Myocyte (in vitro differentiated cells): ENCODE measurements around the gene TUSC7. TPM values are rescaled to one million over a fixed set of nuclear protein-coding genes. Genes with fewer than 3 reads are reported as not detected.

Source experiments
- DNase-seq: peaks from one replicate; pipeline ENCODE4 v3.0.0-alpha.2; 2012; ENCODE audit warnings: low read depth
- polyA plus RNA-seq: library from polyadenylated mRNA; unstranded; fragments of >200 nt; gene quantifications from one replicate; pipeline ENCODE4 v1.2.1, GENCODE V29; 2012; ENCODE audit warnings: missing spikeins
- total RNA-seq: library from RNA; depleted of rRNA; stranded (reverse); fragments of >200 nt; gene quantifications from 2 replicates; pipeline ENCODE4 v1.2.3, GENCODE V29; 2014

The TUSC7 gene
- not detected in 2 replicates for total RNA-seq
- polyA plus RNA-seq: not detected

DNA sequence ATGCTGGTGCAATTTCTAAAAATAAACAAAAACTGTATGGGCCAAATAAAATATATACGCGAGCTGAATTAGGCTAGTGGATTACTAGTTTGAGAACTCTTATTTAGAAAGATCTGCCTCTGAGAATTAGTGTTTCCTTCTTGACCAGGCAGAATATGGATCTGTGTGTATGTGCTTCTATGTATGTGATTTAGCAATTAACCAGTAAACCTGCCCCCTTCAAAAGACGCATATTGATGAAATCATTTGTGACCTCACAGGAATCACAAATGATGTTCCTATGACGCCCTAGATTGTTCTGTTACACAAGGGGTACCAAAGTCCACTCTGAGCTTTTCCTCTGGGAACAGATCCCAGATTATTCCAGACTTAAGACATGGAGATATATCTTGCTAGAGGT, at the start of gene TUSC7:
Gene TUSC7 (plus strand): TSS at position 301 of the 400 bp plus-strand sequence.
- DNase-seq: no peak

- DNase-seq: no peak
Observed at GRCh38 chr3:116661196-116661595, 48.4 kb upstream of the TUSC7 start.

- no peak for DNase-seq
Observed at GRCh38 chr3:116663161-116664110, 46.1 kb upstream of the TUSC7 start.

GRCh38 chr3:116667324-116667723, 42.3 kb upstream of the TUSC7 start:
- DNase-seq: no peak

- DNase-seq: no peak
Observed at GRCh38 chr3:116667791-116668190, 41.8 kb upstream of the TUSC7 start.

DNA sequence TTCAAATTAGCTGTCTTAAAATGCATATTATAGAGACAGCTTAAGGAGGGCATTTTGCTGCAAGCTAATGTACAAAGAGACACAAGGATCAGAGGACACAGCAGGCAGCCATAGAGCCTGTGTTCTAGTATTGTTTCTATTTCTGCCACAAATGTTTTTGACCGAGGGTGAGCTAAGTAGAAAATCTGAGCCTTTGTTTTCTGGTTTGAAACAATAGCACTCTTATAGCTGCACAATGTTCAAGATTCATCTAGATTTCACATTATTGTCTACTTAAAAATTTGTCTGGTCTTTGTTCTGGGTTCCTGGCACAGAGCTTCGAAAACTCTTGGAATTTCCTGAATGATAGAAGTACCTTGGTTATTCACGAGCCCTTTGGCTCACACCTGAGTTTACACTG, 40.0 kb upstream of the TUSC7 start:
- no peak for DNase-seq

DNA sequence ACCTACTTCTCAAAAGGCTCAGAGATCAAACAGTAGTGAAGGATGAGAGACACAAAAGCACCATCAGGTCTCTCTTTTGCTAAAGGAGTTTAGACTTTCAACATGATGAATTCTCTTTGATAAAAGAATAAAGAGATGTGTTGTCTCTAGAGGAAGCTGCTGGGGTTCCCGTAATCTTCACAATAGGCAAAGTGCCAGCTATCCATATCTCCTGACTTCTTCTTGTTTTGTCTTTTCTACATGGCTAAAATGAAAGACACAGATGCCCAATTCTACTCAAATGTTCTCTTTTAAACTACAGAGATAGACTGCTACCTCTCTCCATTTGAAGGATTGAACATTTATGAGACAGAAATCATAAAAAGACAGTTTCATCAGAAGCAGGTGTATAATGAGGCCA, 38.4 kb upstream of the TUSC7 start:
- DNase-seq: no peak

DNA sequence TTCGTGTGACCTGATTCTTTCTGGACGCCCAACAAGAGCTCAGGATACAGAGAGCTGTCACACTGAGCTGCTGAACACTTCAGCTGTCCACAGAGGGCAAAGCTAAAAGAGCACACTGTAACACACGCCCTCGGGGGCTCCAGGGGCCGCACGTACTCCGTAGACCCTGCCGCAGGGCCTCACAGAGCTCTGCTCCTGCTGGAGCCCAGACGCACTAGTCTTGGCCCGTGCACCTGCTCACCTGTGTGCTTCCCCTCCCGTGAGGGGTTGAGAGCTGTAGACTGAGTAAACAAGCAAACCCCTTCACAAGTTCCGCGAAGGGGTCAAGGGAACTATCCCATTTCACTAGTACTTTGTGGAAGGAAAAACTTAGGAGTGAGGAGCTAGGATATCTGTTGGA, 30.7 kb upstream of the TUSC7 start:
- no peak for DNase-seq

- DNase-seq: no peak
Observed at GRCh38 chr3:116691041-116691440, 18.5 kb upstream of the TUSC7 start.

GRCh38 chr3:116701070-116701469, 8.5 kb upstream of the TUSC7 start:
- no peak for DNase-seq

- DNase-seq: no peak
Observed at GRCh38 chr3:116702334-116702733, 7.2 kb upstream of the TUSC7 start.

GRCh38 chr3:116707531-116707930, 2.0 kb upstream of the TUSC7 start:
- DNase-seq: no peak

GRCh38 chr3:116716490-116716889, 6.9 kb downstream of the TUSC7 start:
- DNase-seq: no peak

DNA sequence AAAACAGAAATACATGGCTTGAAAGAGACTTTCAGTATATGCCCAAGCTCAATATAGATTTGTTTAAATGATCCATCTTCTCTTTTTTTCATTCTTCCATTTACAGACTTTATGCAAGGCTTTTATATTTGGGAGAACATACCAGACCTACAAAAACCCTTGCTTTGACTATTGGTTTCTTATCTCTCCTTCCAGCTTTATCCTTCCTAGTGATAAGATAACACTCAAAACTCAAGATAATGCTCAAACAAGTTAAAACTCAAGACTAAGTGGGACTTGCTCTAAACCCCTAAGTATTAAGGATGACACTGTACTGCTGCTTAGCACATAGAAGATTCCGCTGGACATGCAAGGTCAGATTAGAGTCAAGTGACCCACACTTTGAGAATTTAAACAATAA, 8.0 kb downstream of the TUSC7 start:
- DNase-seq: no peak

DNA sequence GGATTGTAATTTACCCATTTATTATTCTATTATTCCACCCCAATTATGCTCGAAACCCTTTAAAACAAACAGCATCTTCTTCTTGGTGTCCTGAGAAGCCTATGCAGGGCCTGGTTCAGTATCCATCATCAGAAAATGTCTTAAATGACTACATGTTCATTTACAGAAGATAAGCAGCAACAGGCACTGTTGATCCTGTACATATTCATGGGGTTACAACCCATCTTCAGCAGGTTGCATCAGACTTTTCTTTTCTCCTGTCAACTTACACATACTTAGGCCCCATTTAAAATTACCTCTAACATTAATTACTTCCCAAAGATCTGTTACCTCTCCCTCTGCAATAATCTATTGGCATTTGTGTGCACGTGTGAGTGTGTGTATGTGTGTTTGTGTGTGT, 18.9 kb downstream of the TUSC7 start:
- no peak for DNase-seq

DNA sequence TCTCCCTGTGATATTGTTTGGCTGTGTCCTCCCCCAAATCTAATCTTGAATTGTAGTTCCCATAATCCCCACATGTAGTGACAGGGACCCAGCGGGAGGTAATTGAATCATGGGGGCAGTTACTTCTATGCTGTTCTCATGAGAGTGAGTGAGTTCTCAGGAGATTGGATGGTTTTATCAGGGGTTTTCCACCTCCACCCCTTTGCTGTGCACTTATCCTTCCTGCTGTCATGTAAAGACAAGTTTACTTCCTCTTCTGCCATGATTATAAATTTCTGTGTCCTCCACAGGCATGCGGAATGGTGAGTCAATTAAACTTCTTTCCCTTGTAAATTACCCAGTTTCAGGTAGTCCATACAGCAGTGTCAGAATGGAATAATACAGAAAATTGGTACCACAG, 24.7 kb downstream of the TUSC7 start:
- DNase-seq: no peak

GRCh38 chr3:116739678-116740077, 30.1 kb downstream of the TUSC7 start:
- DNase-seq: no peak

DNA sequence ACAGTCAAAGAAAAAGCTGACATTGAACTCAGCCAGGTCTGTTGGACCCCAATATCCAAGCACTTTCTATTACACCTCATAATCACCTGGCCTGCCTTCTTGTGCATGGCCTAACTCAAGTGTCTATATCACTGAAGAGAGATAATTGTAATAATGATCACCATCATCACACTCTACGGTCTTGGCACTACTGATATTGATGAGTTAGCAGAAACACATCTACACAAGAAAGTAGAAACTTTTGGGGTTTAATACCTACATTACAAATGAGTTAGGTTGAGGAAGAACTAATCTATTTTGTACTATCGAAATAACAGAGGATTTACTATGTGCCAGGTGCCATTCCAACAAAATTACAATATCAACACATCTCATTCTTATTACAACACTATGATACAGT, 30.7 kb downstream of the TUSC7 start:
- DNase-seq: no peak

DNA sequence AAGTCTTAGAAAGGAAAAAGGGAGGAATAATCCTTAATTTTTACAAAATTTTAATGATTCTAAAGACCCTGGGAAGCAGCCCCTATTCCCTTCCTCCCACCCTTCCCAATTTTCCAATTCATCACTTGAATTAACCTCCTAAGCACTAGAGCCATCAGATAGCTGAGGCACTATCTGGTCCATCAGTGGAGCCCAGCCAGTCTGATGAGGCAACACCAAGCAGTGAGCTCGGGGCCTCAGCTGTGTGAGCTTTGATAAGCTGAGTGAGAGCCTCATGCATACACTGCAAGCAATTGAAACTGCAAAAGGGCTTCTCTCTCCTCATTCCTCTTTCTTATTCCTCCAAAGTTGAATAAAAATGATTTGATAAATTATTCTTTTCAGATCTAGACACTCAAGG, 31.9 kb downstream of the TUSC7 start:
- no peak for DNase-seq

DNA sequence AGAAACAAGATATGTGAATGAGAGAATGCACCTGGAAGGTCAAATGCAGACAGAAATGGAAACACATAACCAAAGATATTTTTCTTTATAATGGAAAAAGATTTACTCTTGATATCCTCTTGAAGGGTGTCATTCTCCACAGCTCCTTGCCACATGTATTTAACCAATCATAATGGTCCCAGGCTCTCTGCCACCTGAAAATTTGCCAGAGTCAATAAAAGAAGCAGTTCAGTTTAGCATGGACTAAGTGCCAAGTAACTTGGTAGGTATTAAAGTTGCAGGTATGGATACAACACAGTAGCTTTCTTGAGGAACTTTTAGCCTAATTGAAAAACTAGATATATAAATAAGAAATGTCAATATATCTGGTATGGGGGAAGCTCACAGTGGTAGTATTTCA, 33.5 kb downstream of the TUSC7 start:
- no peak for DNase-seq

DNA sequence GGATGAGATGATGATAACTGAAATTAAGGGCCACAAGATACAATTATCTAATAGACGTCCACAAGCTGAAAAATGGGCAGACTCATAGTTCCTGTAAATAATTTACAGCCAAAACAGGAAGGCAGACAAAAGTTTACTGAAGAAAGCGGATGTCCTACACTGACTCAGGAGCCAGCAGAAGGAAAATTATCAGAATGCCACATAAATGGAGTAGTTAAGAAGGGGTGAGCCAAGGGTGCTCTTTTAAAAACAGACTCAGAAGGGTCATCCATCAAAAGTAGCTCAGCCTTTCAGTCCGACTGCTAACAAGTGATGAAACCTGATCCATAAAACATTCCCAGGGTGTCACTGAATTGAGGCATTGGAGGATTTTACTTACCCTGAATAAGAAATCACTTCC, 39.8 kb downstream of the TUSC7 start:
- DNase-seq: no peak

DNA sequence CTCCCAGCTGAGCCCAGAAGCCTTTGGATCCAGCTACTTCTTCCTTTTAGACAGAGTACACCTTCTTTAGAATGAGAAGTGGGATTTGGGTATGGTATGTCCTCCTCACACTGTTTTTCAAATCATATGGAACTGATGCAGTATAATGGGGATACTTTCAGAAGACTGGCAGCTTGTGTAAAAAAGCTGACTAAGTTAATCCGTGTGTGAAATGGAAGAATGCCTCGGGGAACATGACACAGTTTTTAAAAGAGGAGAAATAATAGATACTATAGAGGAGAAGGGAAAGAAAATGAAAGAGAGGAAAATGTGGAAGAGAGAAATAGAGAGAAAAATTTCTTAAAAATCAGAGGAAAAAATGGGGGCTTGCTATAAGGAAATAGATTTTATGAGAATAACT, 47.7 kb downstream of the TUSC7 start:
- DNase-seq: no peak

- no peak for DNase-seq
Observed at GRCh38 chr3:116759316-116759715, 49.7 kb downstream of the TUSC7 start.
